WTC11 (cell line): ENCODE measurements around the gene NFX1.

Experiments used
- CREB1 ChIP-seq: sonication (generic); formaldehyde crosslinking; IDR thresholded peaks from 2 replicates; pipeline ENCODE4 v1.8.0; 2023; ENCODE audit warnings: mild to moderate bottlenecking, missing genetic modification reagents
- FOXK1 ChIP-seq: sonication (generic); formaldehyde crosslinking; IDR thresholded peaks from 2 replicates; pipeline ENCODE4 v1.8.0; 2022; ENCODE audit warnings: mild to moderate bottlenecking, moderate library complexity, missing genetic modification reagents
- TF ChIP-seq, protein P1 (sequence below): sonication (generic); formaldehyde crosslinking; IDR thresholded peaks from 2 replicates; pipeline ENCODE4 v1.8.1; 2023; ENCODE audit warnings: mild to moderate bottlenecking, missing genetic modification reagents, moderate library complexity
- TF ChIP-seq, protein P2 (sequence below): sonication (generic); formaldehyde crosslinking; IDR thresholded peaks from 2 replicates; pipeline ENCODE4 v1.8.1; 2023; ENCODE audit warnings: mild to moderate bottlenecking, missing genetic modification reagents, moderate library complexity
- TF ChIP-seq, protein P3 (sequence below): fragments of 200-600 bp; IDR thresholded peaks from 2 replicates; pipeline ENCODE4 v1.8.0; 2022; ENCODE audit warnings: antibody characterized with exemption
- TF ChIP-seq, protein P4 (sequence below): sonication (generic); formaldehyde crosslinking; conservative IDR thresholded peaks from 2 replicates; pipeline ENCODE4 v1.8.1; 2022; ENCODE audit warnings: mild to moderate bottlenecking, missing genetic modification reagents
- TF ChIP-seq, protein P5 (sequence below): sonication (generic); formaldehyde crosslinking; IDR thresholded peaks from 2 replicates; pipeline ENCODE4 v1.8.0; 2022; ENCODE audit warnings: mild to moderate bottlenecking, missing genetic modification reagents
- TF ChIP-seq, protein P6 (sequence below): sonication (generic); formaldehyde crosslinking; IDR thresholded peaks from 2 replicates; pipeline ENCODE4 v1.8.1; 2023; ENCODE audit warnings: mild to moderate bottlenecking, missing genetic modification reagents
- TF ChIP-seq, protein P7 (sequence below): fragments of 250-450 bp; sonication (Bioruptor Pico); IDR thresholded peaks from 2 replicates; pipeline ENCODE4 v1.9.0; 2021; ENCODE audit warnings: mild to moderate bottlenecking, borderline replicate concordance

DNA sequence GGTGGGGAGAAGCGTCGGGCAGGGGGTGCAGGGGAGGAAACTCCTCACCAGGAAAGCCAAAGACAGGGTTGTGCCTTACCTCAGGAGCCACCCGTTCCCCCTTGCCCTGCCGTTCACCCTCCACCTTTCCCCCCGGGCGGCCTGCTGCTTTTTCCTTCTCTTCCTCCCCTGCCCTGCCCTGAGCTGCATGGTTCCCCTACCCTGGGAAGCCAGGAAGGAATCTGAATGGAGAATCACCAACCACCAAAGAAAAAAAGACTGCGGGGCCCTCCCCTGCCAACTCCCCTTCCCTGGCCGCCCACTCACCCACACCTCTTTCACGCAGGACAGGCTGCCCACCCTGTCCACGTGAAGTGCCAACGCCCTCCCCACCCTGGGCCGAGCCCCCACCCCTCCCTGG lies 820 bp upstream of the NFX1 start:
- TF ChIP-seq, protein P1, sequence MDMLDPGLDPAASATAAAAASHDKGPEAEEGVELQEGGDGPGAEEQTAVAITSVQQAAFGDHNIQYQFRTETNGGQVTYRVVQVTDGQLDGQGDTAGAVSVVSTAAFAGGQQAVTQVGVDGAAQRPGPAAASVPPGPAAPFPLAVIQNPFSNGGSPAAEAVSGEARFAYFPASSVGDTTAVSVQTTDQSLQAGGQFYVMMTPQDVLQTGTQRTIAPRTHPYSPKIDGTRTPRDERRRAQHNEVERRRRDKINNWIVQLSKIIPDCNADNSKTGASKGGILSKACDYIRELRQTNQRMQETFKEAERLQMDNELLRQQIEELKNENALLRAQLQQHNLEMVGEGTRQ (CRISPR knock-in tag), result no peak
- TF ChIP-seq FOXK1 (CRISPR knock-in tag) (no peak), CREB1 (CRISPR knock-in tag) (no peak)
- TF ChIP-seq, protein P2, sequence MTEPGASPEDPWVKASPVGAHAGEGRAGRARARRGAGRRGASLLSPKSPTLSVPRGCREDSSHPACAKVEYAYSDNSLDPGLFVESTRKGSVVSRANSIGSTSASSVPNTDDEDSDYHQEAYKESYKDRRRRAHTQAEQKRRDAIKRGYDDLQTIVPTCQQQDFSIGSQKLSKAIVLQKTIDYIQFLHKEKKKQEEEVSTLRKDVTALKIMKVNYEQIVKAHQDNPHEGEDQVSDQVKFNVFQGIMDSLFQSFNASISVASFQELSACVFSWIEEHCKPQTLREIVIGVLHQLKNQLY (CRISPR knock-in tag), result no peak
- TF ChIP-seq, protein P3, sequence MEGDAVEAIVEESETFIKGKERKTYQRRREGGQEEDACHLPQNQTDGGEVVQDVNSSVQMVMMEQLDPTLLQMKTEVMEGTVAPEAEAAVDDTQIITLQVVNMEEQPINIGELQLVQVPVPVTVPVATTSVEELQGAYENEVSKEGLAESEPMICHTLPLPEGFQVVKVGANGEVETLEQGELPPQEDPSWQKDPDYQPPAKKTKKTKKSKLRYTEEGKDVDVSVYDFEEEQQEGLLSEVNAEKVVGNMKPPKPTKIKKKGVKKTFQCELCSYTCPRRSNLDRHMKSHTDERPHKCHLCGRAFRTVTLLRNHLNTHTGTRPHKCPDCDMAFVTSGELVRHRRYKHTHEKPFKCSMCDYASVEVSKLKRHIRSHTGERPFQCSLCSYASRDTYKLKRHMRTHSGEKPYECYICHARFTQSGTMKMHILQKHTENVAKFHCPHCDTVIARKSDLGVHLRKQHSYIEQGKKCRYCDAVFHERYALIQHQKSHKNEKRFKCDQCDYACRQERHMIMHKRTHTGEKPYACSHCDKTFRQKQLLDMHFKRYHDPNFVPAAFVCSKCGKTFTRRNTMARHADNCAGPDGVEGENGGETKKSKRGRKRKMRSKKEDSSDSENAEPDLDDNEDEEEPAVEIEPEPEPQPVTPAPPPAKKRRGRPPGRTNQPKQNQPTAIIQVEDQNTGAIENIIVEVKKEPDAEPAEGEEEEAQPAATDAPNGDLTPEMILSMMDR, result no peak
- TF ChIP-seq, protein P4, sequence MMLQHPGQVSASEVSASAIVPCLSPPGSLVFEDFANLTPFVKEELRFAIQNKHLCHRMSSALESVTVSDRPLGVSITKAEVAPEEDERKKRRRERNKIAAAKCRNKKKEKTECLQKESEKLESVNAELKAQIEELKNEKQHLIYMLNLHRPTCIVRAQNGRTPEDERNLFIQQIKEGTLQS (CRISPR knock-in tag), result no peak
- TF ChIP-seq, protein P5, sequence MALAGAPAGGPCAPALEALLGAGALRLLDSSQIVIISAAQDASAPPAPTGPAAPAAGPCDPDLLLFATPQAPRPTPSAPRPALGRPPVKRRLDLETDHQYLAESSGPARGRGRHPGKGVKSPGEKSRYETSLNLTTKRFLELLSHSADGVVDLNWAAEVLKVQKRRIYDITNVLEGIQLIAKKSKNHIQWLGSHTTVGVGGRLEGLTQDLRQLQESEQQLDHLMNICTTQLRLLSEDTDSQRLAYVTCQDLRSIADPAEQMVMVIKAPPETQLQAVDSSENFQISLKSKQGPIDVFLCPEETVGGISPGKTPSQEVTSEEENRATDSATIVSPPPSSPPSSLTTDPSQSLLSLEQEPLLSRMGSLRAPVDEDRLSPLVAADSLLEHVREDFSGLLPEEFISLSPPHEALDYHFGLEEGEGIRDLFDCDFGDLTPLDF (CRISPR knock-in tag), result no peak
- TF ChIP-seq, protein P6, sequence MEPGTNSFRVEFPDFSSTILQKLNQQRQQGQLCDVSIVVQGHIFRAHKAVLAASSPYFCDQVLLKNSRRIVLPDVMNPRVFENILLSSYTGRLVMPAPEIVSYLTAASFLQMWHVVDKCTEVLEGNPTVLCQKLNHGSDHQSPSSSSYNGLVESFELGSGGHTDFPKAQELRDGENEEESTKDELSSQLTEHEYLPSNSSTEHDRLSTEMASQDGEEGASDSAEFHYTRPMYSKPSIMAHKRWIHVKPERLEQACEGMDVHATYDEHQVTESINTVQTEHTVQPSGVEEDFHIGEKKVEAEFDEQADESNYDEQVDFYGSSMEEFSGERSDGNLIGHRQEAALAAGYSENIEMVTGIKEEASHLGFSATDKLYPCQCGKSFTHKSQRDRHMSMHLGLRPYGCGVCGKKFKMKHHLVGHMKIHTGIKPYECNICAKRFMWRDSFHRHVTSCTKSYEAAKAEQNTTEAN, result no peak
- TF ChIP-seq, protein P7, sequence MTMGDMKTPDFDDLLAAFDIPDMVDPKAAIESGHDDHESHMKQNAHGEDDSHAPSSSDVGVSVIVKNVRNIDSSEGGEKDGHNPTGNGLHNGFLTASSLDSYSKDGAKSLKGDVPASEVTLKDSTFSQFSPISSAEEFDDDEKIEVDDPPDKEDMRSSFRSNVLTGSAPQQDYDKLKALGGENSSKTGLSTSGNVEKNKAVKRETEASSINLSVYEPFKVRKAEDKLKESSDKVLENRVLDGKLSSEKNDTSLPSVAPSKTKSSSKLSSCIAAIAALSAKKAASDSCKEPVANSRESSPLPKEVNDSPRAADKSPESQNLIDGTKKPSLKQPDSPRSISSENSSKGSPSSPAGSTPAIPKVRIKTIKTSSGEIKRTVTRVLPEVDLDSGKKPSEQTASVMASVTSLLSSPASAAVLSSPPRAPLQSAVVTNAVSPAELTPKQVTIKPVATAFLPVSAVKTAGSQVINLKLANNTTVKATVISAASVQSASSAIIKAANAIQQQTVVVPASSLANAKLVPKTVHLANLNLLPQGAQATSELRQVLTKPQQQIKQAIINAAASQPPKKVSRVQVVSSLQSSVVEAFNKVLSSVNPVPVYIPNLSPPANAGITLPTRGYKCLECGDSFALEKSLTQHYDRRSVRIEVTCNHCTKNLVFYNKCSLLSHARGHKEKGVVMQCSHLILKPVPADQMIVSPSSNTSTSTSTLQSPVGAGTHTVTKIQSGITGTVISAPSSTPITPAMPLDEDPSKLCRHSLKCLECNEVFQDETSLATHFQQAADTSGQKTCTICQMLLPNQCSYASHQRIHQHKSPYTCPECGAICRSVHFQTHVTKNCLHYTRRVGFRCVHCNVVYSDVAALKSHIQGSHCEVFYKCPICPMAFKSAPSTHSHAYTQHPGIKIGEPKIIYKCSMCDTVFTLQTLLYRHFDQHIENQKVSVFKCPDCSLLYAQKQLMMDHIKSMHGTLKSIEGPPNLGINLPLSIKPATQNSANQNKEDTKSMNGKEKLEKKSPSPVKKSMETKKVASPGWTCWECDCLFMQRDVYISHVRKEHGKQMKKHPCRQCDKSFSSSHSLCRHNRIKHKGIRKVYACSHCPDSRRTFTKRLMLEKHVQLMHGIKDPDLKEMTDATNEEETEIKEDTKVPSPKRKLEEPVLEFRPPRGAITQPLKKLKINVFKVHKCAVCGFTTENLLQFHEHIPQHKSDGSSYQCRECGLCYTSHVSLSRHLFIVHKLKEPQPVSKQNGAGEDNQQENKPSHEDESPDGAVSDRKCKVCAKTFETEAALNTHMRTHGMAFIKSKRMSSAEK, result no peak
